GM18517 (cell line): ENCODE results near the gene EBF4.
"Not testable (repeated sequence)": the region's sequence is repeated elsewhere in the genome, so short reads cannot be mapped to it uniquely, and the experiment has no call there.

Experiments
- ATAC-seq: cut with Tn5 transposase; IDR thresholded peaks from one replicate; pipeline ENCODE4 v1.9.1; 2021; ENCODE audit warnings: mild to moderate bottlenecking, moderate library complexity; ENCODE audit not compliant: unreplicated experiment

Gene EBF4

DNA sequence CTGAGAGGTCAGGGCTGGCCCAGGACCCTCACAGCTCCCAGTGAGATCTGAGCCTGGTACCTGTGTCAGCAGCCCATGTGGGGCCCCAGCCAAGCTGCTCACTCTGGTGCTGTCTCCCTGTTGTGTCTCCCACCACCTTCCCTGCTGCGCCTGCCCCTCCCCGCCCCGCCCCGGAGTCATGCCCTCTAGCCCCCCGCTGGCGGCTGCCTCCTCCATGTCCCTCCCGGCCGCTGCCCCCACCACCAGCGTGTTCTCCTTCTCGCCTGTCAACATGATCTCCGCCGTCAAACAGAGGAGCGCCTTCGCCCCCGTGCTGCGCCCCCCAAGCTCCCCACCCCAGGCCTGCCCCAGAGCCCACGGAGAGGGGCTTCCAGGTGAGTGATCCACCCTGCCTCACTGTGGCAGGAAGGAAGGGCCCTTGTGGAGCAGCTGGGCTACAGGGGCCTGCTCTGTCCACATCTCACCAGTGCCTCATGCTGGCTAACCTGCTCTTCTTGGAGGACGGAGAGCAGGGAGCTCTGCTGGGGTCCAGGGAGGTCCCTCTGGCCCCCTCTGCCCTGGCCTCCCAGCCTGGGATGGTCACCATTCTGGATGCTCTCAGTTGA, 63.0 kb downstream of the EBF4 start:
- ATAC-seq = no peak

DNA sequence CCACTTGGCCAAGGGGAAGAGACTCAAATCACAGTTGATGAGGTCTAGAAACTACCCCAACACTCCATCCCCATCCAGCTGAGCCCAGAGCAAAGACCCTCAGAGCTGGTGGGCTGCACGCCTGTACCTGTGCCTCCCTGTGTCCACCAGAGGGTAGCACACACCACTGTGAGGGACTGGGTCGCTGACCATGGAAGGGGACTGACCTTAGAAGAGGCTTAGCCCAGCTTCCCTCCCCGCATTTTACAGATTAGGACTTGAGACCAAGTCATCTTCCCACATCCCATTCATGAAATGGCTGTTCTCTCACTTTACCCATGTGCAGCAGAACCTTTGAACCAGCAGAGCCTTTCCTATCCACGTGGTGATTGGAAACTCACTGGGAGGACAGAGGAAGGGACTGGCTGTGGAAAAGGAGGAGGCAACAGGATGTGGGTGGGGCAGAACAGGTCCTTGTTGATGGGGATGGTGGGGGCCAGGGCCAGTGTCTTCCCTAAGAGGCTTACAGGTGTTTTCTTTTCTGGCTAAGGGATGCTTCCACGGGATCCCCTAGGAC, 63.6 kb downstream of the EBF4 start:
- ATAC-seq = no peak

DNA sequence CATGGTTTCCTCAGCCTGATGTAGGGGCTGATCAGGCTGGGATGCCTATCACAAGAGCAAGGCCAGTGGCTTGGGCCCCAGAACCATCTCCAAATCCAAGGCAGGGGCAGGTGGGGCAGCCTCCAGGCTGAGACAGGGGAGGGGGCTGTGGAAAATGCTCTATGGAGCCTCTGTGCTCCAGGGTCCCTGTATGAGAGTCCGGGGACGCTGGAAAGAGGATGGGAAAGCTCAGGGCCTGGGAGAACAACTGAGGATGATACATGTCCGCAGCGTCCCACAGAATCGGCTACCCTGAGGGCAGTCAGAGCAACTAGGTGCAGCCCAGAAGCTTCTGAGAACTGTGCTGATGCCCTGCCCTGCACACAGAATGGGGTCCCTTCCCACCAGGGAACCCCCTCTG, 64.4 kb downstream of the EBF4 start:
- no peak for ATAC-seq

DNA sequence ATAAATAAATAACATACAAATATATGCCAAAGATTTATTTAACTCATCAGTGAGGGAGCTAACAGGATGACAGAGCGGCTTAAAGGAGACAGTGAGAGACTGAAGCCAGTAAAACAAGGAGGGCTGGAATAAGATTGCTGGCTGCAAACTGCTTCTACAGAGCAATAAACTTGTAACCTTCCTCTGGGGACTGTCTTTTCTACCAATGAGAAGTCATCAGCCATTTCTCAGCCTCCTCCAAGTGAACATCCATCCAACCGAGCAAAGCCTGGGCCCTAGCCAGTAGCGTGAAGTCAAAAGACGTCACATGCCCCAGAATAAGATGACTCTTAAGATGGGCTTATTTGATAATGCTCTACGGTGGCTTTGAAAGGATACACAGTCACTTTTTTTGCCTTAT, 65.4 kb downstream of the EBF4 start:
- no peak for ATAC-seq

DNA sequence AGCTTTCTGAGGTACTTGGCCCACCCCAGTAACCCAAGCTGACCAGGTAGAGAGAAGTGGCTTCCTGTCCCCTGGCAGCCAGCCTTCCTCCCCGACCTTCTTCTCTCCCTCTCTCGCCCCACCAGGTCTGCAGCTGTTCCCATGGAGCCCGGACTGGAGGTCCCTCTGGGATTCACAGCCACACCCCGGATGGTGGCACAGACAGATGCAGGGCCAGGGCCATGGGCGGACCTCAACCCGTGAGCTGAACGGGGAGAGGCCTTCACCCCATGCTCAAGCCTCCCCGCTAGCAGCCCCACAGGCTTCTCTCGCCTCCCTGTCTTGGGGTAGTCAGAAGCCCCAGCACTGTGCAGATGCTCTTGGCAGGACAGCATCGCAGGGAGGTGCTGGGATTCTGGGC, 66.6 kb downstream of the EBF4 start:
- ATAC-seq = no peak

DNA sequence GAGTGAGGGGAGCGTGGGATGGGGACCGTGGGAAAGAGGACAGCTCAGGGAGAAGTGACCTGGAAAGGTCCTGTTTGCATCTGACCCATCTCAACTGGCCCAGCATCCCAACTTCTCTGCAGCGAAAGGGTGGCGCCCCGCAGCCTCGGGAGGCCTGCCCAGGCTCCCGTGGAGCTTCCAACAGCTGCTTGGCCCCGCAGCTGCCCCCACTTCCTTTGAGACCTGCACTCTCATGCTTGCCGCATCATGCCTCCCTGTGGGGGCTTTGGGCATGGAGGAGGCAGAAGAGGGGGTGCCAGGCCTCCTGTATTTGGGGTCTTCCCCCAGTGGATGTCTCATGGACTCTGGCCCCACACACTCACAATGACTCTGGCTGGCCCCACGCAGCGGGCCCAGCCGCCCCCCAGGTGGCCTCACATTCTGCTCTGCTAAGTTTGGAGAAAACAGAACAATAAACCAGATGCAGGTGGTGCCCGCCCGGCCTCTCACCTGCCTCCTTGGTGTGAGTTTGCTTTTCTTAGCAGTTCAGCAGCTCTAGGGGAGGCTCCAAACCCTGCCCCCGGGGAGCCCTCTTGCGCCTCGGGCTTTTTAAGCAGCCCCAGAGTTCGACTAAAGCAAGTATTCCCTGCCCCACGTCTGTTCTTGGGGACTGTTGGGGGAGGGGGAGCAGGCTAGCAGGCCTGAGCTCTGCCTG, 67.2 kb downstream of the EBF4 start:
- ATAC-seq = no peak

DNA sequence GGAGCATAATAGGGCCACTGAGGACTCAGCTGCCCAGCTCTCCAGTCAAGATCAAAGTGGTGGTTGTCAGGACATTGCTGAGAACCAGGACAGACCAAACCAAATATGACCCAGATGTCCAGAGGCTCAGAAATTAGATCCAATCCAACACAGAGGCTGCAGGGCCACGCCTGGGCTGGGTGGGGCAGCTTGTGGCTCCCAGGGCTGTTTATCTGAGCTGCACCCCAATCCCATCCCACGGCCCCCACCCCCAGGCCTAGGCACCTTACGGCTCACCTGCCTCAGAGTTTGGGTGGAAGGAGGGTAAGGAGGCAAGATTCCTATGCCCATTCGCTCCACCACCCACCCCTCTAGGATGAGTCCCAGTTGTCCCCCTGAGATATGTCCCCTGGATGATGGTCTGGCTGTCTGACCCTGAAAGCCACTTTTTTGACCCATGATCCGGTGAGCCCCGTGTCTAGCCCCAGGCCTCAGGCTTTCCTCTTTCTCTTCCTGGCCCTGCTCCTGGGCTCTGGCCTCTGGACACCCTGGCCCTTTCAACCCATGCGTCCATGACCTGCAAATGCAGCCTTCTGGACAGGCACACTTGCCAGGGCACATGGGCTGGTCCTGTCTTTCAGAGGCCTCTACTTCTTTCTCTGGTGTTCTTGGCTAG, 67.8 kb downstream of the EBF4 start:
- ATAC-seq = no peak

DNA sequence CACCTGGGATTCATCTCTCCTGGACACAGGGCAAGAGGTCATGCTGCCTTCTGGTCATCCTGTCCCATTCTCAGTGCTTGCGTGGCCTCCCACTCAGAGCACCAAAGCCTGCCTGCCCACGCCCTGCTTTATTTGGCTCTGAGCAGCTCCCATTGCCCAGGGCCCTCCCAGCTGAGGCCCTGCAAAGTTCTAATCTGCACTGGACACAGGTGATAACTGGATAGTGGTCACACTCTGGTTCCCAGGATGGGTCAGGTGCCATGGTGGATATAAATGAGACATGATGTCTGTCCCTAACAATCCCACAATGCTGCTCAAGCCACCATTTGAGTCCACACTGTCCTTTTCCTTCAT, 68.3 kb downstream of the EBF4 start:
- no peak for ATAC-seq

DNA sequence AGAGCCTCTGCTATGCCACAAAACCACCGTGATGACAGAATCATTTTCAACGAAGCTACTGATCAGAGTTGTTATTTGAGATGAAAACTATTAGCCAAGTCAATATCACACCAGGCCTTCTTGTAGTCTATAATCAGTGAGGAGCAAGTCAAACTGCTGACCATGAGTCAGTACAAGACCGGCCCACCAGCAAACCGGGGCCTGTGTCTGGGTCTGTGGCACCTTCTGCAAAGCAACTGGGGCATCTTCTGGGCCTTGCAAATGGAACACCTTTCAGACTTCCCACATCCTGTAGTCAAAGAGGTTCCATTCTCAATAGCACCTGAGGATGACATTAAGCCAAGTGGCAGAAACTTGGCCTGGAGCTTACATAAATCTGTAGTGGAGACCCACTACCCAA, 69.3 kb downstream of the EBF4 start:
- ATAC-seq = no peak

DNA sequence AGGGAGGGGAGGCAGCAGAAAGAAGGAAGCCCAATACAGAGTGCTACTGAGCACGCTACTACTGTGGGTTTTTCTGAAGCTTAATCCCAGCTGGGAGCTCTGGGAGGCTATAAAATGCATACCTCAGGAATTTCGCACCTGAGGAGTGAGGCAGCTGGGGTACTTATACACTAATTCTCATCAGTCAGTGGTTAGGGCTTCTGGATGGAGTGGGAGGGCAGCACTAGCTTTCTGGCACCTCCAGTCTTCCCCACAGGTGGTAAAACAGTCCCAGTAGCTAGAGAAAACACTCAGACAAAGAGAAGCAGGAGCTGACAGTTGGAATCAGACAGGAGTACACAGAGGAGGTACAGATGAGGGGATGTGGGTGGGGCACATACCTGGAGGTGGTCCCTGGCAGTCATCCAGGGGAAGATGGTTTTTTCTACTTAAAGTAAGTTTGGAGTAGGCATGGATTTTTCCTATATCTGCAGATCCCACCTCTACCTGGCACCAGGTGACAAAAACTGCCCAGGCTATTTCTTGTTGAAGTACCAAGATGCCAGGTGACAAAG, 70.1 kb downstream of the EBF4 start:
- ATAC-seq = no peak

DNA sequence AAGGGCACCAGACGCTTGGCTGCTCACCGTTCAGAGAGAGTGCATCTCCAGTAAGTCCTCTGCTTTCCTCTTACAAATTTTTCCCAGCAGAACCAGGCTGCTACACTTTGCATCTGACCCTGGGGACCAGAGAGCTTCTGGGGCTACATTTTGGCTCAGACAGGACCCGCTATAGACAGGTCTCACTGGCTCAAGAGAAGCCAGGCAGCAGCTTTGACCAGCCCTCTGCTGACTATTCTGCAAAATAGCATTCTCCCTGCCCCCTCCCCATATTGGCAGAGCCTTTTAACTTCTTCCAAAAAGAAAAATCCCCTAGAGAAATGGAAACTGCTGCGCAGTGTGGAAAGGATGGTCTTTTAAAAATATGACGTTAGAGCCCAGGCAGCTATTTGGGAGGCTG, 70.6 kb downstream of the EBF4 start:
- no peak for ATAC-seq

DNA sequence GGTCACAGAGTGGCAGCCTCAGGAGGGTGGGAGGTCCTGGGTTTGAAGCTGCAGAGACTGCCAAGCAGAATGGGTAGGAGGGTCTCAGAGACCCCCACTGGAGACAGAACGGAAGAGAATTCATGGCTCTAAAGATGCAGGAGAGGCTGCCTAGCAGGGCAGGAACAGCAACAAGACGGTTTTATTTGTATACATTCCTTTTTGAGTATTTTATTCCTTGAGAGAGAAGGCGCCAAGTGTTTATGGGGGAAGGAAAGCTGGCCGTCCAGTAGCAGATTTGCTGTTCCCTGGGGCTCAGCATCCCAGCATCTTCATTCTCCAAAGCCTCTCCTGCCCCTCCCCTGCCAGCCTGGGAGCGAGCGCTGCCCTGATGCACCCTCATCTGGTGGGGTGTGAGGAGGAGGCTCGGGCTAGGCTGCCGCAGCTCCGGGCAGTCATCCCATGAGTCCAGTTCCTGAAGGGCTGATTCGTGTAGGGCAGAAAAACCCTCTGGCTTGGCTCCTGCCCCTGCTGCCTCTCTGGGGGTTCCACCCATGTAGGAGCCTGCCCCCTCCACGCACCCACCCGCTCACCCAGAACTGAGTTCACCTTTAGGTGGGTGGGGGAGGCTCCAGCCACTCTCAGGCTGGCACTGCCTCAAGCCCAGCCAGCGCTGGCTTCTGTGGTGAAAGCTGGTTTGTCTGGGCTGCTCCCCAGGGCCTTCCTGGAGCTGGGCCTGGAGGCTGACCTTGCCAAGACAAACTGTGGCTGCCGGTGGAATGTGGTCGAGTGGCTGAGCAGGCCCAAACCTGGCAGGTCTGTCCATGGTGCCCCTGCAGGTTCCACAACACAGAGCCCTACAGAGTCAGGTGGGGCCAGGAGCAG, 75.4 kb downstream of the EBF4 start:
- no peak for ATAC-seq

DNA sequence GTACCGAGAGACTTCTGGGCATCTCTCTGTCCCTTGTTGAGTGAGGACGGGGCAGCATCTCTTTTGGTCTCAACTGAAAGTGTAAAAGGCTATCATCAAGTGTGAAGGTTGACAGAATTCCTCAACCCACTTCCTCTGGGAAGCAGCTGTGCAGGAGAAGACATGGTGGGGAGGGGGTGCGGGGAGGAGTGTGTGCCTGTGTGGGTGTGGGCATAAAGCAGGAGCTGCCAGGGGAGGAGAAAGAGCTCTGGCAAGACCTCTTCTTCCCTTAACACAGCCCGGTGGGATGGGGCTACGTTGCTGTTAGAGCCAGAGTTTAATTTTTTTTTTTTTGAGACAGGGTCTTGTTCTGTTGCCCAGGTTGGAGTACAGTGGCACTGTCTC, 76.0 kb downstream of the EBF4 start:
- ATAC-seq = no peak

DNA sequence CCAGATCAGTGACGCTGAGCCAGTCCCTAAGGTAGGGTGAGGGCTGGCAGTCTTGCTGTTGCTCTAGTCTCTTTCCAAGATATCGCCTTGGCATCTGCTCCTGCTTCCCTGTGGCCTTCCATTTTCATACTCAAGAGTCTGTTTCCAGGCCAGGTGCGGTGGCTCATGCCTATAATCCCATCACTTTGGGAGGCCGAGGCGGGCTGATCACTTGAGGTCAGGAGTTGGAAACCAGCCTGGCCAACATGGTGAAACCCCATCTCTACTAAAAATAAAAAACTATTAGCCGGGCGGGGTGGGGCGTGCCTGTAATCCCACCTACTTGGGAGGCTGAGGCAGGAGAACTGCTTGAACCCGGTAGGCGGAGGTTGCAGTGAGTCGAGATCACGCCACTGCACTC, 77.5 kb downstream of the EBF4 start:
- not testable (repeated sequence) for ATAC-seq

DNA sequence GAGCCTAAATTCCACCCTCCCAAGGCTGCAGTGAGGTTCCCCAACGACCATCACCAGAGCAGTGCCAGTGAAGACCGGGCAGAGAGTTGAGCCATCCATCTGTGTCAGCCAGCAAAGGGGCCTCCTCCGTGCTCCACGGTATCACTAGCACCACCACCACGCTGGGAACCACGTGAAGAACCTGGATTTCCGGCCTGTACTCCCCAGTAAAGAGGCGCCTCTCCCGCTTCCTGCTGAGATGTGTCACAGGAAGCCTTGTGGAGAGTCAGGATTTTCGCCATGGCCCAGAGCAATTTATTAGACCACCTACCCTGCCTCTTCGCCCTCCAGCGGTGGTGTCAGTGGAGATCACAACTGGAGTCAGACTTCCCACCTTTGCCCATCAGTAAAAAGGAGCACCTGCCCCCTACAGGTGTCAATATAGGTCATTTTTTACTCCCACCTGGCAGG, 79.1 kb downstream of the EBF4 start:
- no peak for ATAC-seq

DNA sequence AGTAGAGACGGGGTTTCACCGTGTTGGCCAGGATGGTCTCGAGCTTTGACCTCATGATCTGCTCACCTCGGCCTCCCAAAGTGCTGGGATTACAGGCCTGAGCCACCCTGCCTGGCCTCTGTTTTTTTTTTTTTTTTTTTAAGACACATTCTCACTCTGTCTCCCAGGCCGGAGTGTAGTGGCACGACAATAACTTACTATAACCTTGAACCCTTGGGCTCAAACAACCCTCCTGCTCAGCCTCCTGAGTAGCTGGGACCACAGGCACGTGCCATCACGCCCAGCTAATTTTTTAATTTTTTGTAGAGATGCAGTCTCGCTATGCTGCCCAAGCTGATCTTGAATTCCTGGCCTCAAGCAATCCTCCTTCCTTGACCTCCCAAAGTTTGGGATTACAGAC, 81.2 kb downstream of the EBF4 start:
- no peak for ATAC-seq

DNA sequence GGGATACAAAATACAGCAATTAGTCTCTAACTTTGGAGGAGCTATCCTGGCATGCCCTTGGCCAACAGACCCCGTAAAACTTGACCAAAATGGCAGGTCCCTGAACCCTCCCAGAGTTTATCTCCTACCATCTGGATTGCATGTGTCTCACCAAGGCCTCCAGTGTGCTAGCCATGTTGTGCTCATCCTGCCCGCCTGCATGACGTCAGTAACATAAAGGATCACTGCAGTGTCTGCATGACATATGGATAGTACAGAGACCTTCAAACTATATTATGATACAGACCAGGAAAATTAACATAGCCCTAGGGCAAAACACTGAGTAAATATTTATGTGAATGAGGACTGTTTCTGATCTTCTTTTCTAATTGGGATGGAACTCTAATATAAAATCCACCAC, 82.6 kb downstream of the EBF4 start:
- ATAC-seq = no peak

DNA sequence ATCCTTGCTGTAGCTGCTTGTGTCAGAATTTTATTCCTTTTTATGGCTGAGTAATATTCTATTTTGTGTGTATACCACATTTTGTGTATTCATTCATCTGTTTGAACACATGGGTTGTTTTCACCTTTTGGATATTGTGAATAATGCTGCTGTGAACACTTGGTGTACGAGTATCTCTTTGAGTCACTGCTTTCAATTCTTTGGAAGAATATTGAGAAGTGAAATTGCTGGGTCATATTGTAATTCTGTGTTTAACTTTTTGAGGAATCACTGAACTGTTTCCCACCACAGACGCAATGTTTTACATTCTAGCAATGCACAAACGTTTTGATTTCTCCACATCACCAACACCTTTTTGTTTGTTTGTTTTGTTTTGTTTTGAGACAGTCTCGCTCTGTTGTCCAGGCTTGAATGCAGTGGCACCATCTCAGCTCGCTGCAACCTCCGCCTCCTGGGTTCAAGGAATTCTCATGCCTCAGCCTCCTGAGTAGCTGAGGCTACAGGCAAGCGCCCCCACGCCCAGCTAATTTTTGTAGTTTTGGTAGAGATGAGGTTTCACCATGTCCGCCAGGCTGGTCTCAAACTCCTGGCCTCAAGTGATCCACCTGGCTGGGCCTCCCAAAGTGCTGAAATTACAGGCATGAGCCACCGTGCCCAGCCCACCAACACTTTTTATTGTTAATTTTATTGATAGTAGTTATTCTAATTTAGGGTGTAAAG, 86.2 kb downstream of the EBF4 start:
- ATAC-seq = no peak

DNA sequence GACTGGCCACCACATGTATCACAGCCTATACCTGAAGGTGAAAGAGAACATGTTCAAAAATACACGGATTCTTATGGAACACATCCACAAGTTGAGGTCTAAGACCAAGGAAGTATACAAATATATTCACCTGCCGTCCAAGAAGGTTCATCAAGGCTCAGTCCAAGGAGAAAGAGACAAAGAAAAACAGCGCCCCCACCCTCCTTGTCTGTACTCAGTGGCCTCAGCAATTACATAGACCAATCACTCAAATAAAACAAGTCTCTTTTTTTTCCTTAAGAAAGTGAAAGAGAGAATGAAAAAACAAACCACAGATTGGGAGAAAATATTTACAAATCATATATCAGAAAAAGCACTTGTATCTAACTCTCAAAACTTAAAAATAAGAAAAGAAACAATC, 88.4 kb downstream of the EBF4 start:
- no peak for ATAC-seq

DNA sequence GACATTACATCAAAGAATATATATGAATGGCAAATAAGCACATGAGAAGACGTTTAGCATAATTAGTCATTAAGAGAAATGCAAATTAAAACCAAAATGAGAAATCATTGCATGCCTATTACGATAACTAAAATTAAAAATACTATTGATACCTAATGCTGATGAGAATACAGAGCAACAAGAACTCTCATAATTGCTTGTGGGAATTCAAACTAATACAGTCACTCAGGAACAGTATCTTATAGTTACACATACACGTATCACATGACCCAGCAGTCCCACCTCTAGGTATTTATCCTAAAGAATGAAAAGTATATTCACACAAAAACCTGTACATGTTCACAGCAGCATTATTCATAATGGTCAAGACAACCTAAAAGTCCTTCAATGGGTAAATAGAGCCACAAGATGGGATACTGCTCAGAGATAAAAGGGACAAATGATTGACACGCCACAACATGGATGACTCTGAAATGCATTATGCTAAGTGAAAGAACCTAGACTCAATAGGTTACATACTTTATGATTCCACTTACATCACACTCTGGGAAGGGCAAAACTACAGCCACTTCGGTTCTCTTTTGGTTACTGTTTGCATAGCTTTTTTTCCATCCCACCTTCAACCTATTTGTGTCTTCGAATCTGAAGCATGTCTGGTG, 91.5 kb downstream of the EBF4 start:
- ATAC-seq = no peak
